ENCODE measurements around the gene GALC. TPM values are rescaled to one million over a fixed set of nuclear protein-coding genes. Genes with fewer than 3 reads are reported as not detected.

Gene GALC
- total RNA-seq, 1 donor from 2014 or later = 24.5 TPM

GRCh38 chr14:87967496-87967895, 25.5 kb downstream of the GALC start:
- no peak overlapping the region for H3K27ac ChIP-seq (ENCODE audit: low read depth, low read length)
- H3K9me3 ChIP-seq (ENCODE audit: control insufficient read depth in 3 of 3, low read length in 3 of 3) = no peaks in the 10 kb centered on the region
- peaks cover 6 to 15% (median 13%) of the 10 kb centered on the region in 3 donors for H3K36me3 ChIP-seq (ENCODE audit: control insufficient read depth in 3 of 3, insufficient read depth in 3 of 3, low read length in 3 of 3)
- H3K9ac ChIP-seq (ENCODE audit: low read depth in 1 of 3, low read length in 3 of 3) = no peak overlapping the region
- no peaks in the 10 kb centered on the region for H3K4me1 ChIP-seq (ENCODE audit: control insufficient read depth in 3 of 3, insufficient read depth in 3 of 3, low read length in 3 of 3)
- H3K4me3 ChIP-seq (ENCODE audit: low read length in 3 of 3) = no peak overlapping the region
- H3K27me3 ChIP-seq (ENCODE audit: control insufficient read depth in 3 of 3, insufficient read depth in 3 of 3, low read length in 3 of 3) = no peaks in the 10 kb centered on the region

GRCh38 chr14:87966816-87967215, 26.2 kb downstream of the GALC start:
- no peak overlapping the region for H3K4me3 ChIP-seq (ENCODE audit: low read length in 3 of 3)
- H3K9me3 ChIP-seq (ENCODE audit: control insufficient read depth in 3 of 3, low read length in 3 of 3) = no peaks in the 10 kb centered on the region
- H3K27me3 ChIP-seq (ENCODE audit: control insufficient read depth in 3 of 3, insufficient read depth in 3 of 3, low read length in 3 of 3) = no peaks in the 10 kb centered on the region
- H3K9ac ChIP-seq (ENCODE audit: low read depth in 1 of 3, low read length in 3 of 3) = no peak overlapping the region
- no peaks in the 10 kb centered on the region for H3K4me1 ChIP-seq (ENCODE audit: control insufficient read depth in 3 of 3, insufficient read depth in 3 of 3, low read length in 3 of 3)
- no peak overlapping the region for H3K27ac ChIP-seq (ENCODE audit: low read depth, low read length)
- peaks cover 6 to 21% (median 19%) of the 10 kb centered on the region in 3 donors for H3K36me3 ChIP-seq (ENCODE audit: control insufficient read depth in 3 of 3, insufficient read depth in 3 of 3, low read length in 3 of 3)

GRCh38 chr14:87961246-87961645, 31.7 kb downstream of the GALC start:
- Histone ChIP-seq H3K9ac (ENCODE audit: low read depth in 1 of 3, low read length in 3 of 3) (no peak overlapping the region), H3K9me3 (ENCODE audit: control insufficient read depth in 3 of 3, low read length in 3 of 3) (no peaks in the 10 kb centered on the region), H3K27me3 (ENCODE audit: control insufficient read depth in 3 of 3, insufficient read depth in 3 of 3, low read length in 3 of 3) (no peaks in the 10 kb centered on the region), H3K4me3 (ENCODE audit: low read length in 3 of 3) (no peak overlapping the region), H3K36me3 (ENCODE audit: control insufficient read depth in 3 of 3, insufficient read depth in 3 of 3, low read length in 3 of 3) (peaks cover 9 to 23% (median 21%) of the 10 kb centered on the region in 3 donors), H3K4me1 (ENCODE audit: control insufficient read depth in 3 of 3, insufficient read depth in 3 of 3, low read length in 3 of 3) (no peaks in the 10 kb centered on the region), H3K27ac (ENCODE audit: low read depth, low read length) (no peak overlapping the region)

GRCh38 chr14:87960013-87960787, 32.8 kb downstream of the GALC start:
- peaks cover 9 to 21% (median 20%) of the 10 kb centered on the region in 3 donors for H3K36me3 ChIP-seq (ENCODE audit: control insufficient read depth in 3 of 3, insufficient read depth in 3 of 3, low read length in 3 of 3)
- H3K27ac ChIP-seq (ENCODE audit: low read depth, low read length) = no peak overlapping the region
- no peaks in the 10 kb centered on the region for H3K4me1 ChIP-seq (ENCODE audit: control insufficient read depth in 3 of 3, insufficient read depth in 3 of 3, low read length in 3 of 3)
- no peak overlapping the region for H3K4me3 ChIP-seq (ENCODE audit: low read length in 3 of 3)
- H3K9ac ChIP-seq (ENCODE audit: low read depth in 1 of 3, low read length in 3 of 3) = no peak overlapping the region
- no peaks in the 10 kb centered on the region for H3K27me3 ChIP-seq (ENCODE audit: control insufficient read depth in 3 of 3, insufficient read depth in 3 of 3, low read length in 3 of 3)
- no peaks in the 10 kb centered on the region for H3K9me3 ChIP-seq (ENCODE audit: control insufficient read depth in 3 of 3, low read length in 3 of 3)

- H3K9me3 ChIP-seq (ENCODE audit: control insufficient read depth in 3 of 3, low read length in 3 of 3) = no peaks in the 10 kb centered on the region
- no peak overlapping the region for H3K4me3 ChIP-seq (ENCODE audit: low read length in 3 of 3)
- H3K4me1 ChIP-seq (ENCODE audit: control insufficient read depth in 3 of 3, insufficient read depth in 3 of 3, low read length in 3 of 3) = no peaks in the 10 kb centered on the region
- peaks cover 0 to 2% (median 0%) of the 10 kb centered on the region in 3 donors for H3K36me3 ChIP-seq (ENCODE audit: control insufficient read depth in 3 of 3, insufficient read depth in 3 of 3, low read length in 3 of 3)
- H3K9ac ChIP-seq (ENCODE audit: low read depth in 1 of 3, low read length in 3 of 3) = no peak overlapping the region
- H3K27me3 ChIP-seq (ENCODE audit: control insufficient read depth in 3 of 3, insufficient read depth in 3 of 3, low read length in 3 of 3) = no peaks in the 10 kb centered on the region
- H3K27ac ChIP-seq (ENCODE audit: low read depth, low read length) = no peak overlapping the region
These were observed 37.5 kb downstream of the GALC start for GRCh38 chr14:87955501-87955900.

GRCh38 chr14:87952307-87953094, 40.5 kb downstream of the GALC start:
- Histone ChIP-seq H3K36me3 (ENCODE audit: control insufficient read depth in 3 of 3, insufficient read depth in 3 of 3, low read length in 3 of 3) (peaks cover 1 to 13% (median 7%) of the 10 kb centered on the region in 3 donors), H3K27ac (ENCODE audit: low read depth, low read length) (no peak overlapping the region), H3K4me1 (ENCODE audit: control insufficient read depth in 3 of 3, insufficient read depth in 3 of 3, low read length in 3 of 3) (no peaks in the 10 kb centered on the region), H3K9ac (ENCODE audit: low read depth in 1 of 3, low read length in 3 of 3) (no peak overlapping the region), H3K9me3 (ENCODE audit: control insufficient read depth in 3 of 3, low read length in 3 of 3) (no peaks in the 10 kb centered on the region), H3K27me3 (ENCODE audit: control insufficient read depth in 3 of 3, insufficient read depth in 3 of 3, low read length in 3 of 3) (no peaks in the 10 kb centered on the region), H3K4me3 (ENCODE audit: low read length in 3 of 3) (no peak overlapping the region)

GRCh38 chr14:87944987-87945604, 47.9 kb downstream of the GALC start:
- Histone ChIP-seq H3K4me3 (ENCODE audit: low read length in 3 of 3) (no peak overlapping the region), H3K27me3 (ENCODE audit: control insufficient read depth in 3 of 3, insufficient read depth in 3 of 3, low read length in 3 of 3) (no peaks in the 10 kb centered on the region), H3K27ac (ENCODE audit: low read depth, low read length) (no peak overlapping the region), H3K4me1 (ENCODE audit: control insufficient read depth in 3 of 3, insufficient read depth in 3 of 3, low read length in 3 of 3) (no peaks in the 10 kb centered on the region), H3K36me3 (ENCODE audit: control insufficient read depth in 3 of 3, insufficient read depth in 3 of 3, low read length in 3 of 3) (peaks cover 2 to 44% (median 37%) of the 10 kb centered on the region in 3 donors), H3K9me3 (ENCODE audit: control insufficient read depth in 3 of 3, low read length in 3 of 3) (no peaks in the 10 kb centered on the region), H3K9ac (ENCODE audit: low read depth in 1 of 3, low read length in 3 of 3) (no peak overlapping the region)

- H3K27ac ChIP-seq (ENCODE audit: low read depth, low read length) = no peak overlapping the region
- no peaks in the 10 kb centered on the region for H3K4me1 ChIP-seq (ENCODE audit: control insufficient read depth in 3 of 3, insufficient read depth in 3 of 3, low read length in 3 of 3)
- H3K36me3 ChIP-seq (ENCODE audit: control insufficient read depth in 3 of 3, insufficient read depth in 3 of 3, low read length in 3 of 3) = peaks cover 2 to 28% (median 23%) of the 10 kb centered on the region in 3 donors
- H3K27me3 ChIP-seq (ENCODE audit: control insufficient read depth in 3 of 3, insufficient read depth in 3 of 3, low read length in 3 of 3) = no peaks in the 10 kb centered on the region
- H3K4me3 ChIP-seq (ENCODE audit: low read length in 3 of 3) = no peak overlapping the region
- no peak overlapping the region for H3K9ac ChIP-seq (ENCODE audit: low read depth in 1 of 3, low read length in 3 of 3)
- H3K9me3 ChIP-seq (ENCODE audit: control insufficient read depth in 3 of 3, low read length in 3 of 3) = no peaks in the 10 kb centered on the region
These were observed 52.1 kb downstream of the GALC start for GRCh38 chr14:87940894-87941293.

GRCh38 chr14:87940382-87940781, 52.6 kb downstream of the GALC start:
- H3K27ac ChIP-seq (ENCODE audit: low read depth, low read length) = no peak overlapping the region
- H3K4me3 ChIP-seq (ENCODE audit: low read length in 3 of 3) = no peak overlapping the region
- peaks cover 2 to 23% (median 23%) of the 10 kb centered on the region in 3 donors for H3K36me3 ChIP-seq (ENCODE audit: control insufficient read depth in 3 of 3, insufficient read depth in 3 of 3, low read length in 3 of 3)
- H3K9me3 ChIP-seq (ENCODE audit: control insufficient read depth in 3 of 3, low read length in 3 of 3) = no peaks in the 10 kb centered on the region
- H3K27me3 ChIP-seq (ENCODE audit: control insufficient read depth in 3 of 3, insufficient read depth in 3 of 3, low read length in 3 of 3) = no peaks in the 10 kb centered on the region
- no peak overlapping the region for H3K9ac ChIP-seq (ENCODE audit: low read depth in 1 of 3, low read length in 3 of 3)
- no peaks in the 10 kb centered on the region for H3K4me1 ChIP-seq (ENCODE audit: control insufficient read depth in 3 of 3, insufficient read depth in 3 of 3, low read length in 3 of 3)

GRCh38 chr14:87935886-87936285, 57.1 kb downstream of the GALC start:
- Histone ChIP-seq H3K9me3 (ENCODE audit: control insufficient read depth in 3 of 3, low read length in 3 of 3) (no peaks in the 10 kb centered on the region), H3K4me3 (ENCODE audit: low read length in 3 of 3) (no peak overlapping the region), H3K9ac (ENCODE audit: low read depth in 1 of 3, low read length in 3 of 3) (no peak overlapping the region), H3K27me3 (ENCODE audit: control insufficient read depth in 3 of 3, insufficient read depth in 3 of 3, low read length in 3 of 3) (no peaks in the 10 kb centered on the region), H3K36me3 (ENCODE audit: control insufficient read depth in 3 of 3, insufficient read depth in 3 of 3, low read length in 3 of 3) (peaks cover 2 to 20% (median 17%) of the 10 kb centered on the region in 3 donors), H3K4me1 (ENCODE audit: control insufficient read depth in 3 of 3, insufficient read depth in 3 of 3, low read length in 3 of 3) (no peaks in the 10 kb centered on the region), H3K27ac (ENCODE audit: low read depth, low read length) (no peak overlapping the region)

All from skeletal muscle tissue (tissue), 4 donors.